Neuronal stem cell (in vitro differentiated cells): ENCODE results near the gene CERK.

Source experiments
- DNase-seq: peaks from one replicate; pipeline ENCODE4 v3.0.0-alpha.2; 2013; ENCODE audit warnings: low spot score
- H2AFZ ChIP-seq: one replicate; pipeline ENCODE4 v1.6.1; 2013; ENCODE audit warnings: mild to moderate bottlenecking, low read length, inconsistent platforms
- H2AK5ac ChIP-seq: 2 replicates; pipeline ENCODE4 v1.6.1; 2013; ENCODE audit warnings: low read depth, mild to moderate bottlenecking, inconsistent platforms, low read length, moderate library complexity, mixed read lengths
- H2BK120ac ChIP-seq: 2 replicates; pipeline ENCODE4 v1.6.1; 2013; ENCODE audit warnings: low read depth, mild to moderate bottlenecking, inconsistent platforms, low read length, moderate library complexity, mixed read lengths
- H2BK12ac ChIP-seq: one replicate; pipeline ENCODE4 v1.6.1; 2013; ENCODE audit warnings: low read length, inconsistent platforms
- H2BK15ac ChIP-seq: 2 replicates; pipeline ENCODE4 v1.6.1; 2013; ENCODE audit warnings: mild to moderate bottlenecking, low read length, inconsistent platforms, mixed read lengths
- H2BK5ac ChIP-seq: one replicate; pipeline ENCODE4 v1.6.1; 2013; ENCODE audit warnings: inconsistent platforms, mild to moderate bottlenecking, low read length, moderate library complexity
- H3K14ac ChIP-seq: one replicate; pipeline ENCODE4 v1.6.1; 2013; ENCODE audit warnings: low read length, inconsistent platforms
- H3K18ac ChIP-seq: 2 replicates; pipeline ENCODE4 v1.6.1; 2013; ENCODE audit warnings: low read length, inconsistent platforms
- H3K23ac ChIP-seq: 2 replicates; pipeline ENCODE4 v1.6.1; 2013; ENCODE audit warnings: low read depth, mild to moderate bottlenecking, mixed read lengths, low read length, inconsistent platforms; ENCODE audit not compliant: poor library complexity
- H3K27ac ChIP-seq: replicated peaks from 3 replicates; pipeline ENCODE4 v1.5.1; 2013; ENCODE audit warnings: low read length, inconsistent platforms
- H3K27me3 ChIP-seq, 3 experiments: 2 replicates each; pipeline ENCODE4 v1.6.1; 2013; ENCODE audit warnings: low read length in 3 of 3, mild to moderate bottlenecking in 2 of 3, inconsistent platforms in 1 of 3, low read depth in 1 of 3, mixed read lengths in 1 of 3, moderate library complexity in 1 of 3; ENCODE audit not compliant: control insufficient read depth in 3 of 3, insufficient read depth in 3 of 3
- H3K36me3 ChIP-seq, 2 donors: replicated peaks in 1 of 2; 2 replicates each; pipeline ENCODE4 v1.6.1; 2013; ENCODE audit warnings: low read length in 2 of 2; ENCODE audit not compliant: control insufficient read depth in 2 of 2, insufficient read depth in 2 of 2
- H3K4ac ChIP-seq: 2 replicates; pipeline ENCODE4 v1.6.1; 2013; ENCODE audit warnings: inconsistent platforms, mild to moderate bottlenecking, low read length, moderate library complexity
- H3K4me1 ChIP-seq, 2 donors: 1 replicate in 1 of 2; 2 replicates in 1 of 2; pipeline ENCODE4 v1.6.1; 2013; ENCODE audit warnings: low read length in 2 of 2, low read depth in 1 of 2; ENCODE audit not compliant: control insufficient read depth in 2 of 2, insufficient read depth in 1 of 2
- H3K4me2 ChIP-seq: one replicate; pipeline ENCODE4 v1.6.1; 2013; ENCODE audit warnings: mild to moderate bottlenecking, low read length, inconsistent platforms; ENCODE audit not compliant: insufficient read depth, poor library complexity, severe bottlenecking
- H3K4me3 ChIP-seq, 2 donors: 2 replicates each; pipeline ENCODE4 v1.5.1; 2013; ENCODE audit warnings: low read length in 2 of 2, mild to moderate bottlenecking in 2 of 2, inconsistent platforms in 1 of 2, moderate library complexity in 1 of 2
- H3K79me1 ChIP-seq: one replicate; pipeline ENCODE4 v1.6.1; 2013; ENCODE audit warnings: low read depth, mild to moderate bottlenecking, inconsistent platforms, low read length, moderate library complexity
- H3K9ac ChIP-seq: one replicate; pipeline ENCODE4 v1.6.1; 2013; ENCODE audit warnings: mild to moderate bottlenecking, low read depth, low read length, inconsistent platforms; ENCODE audit not compliant: poor library complexity
- H3K9me3 ChIP-seq, 2 donors: replicated peaks in 1 of 2; 2 replicates each; pipeline versions ENCODE3 to v1.6.1; 2013; ENCODE audit warnings: low read length in 2 of 2, mild to moderate bottlenecking in 2 of 2, inconsistent platforms in 1 of 2, low read depth in 1 of 2, mixed read lengths in 1 of 2, moderate library complexity in 1 of 2; ENCODE audit not compliant: control insufficient read depth in 2 of 2, insufficient read depth in 1 of 2
- H4K8ac ChIP-seq: one replicate; pipeline ENCODE4 v1.6.1; 2013; ENCODE audit warnings: low read depth, mild to moderate bottlenecking, inconsistent platforms, low read length, moderate library complexity
- H4K91ac ChIP-seq: one replicate; pipeline ENCODE4 v1.6.1; 2013; ENCODE audit warnings: low read length, low read depth, mild to moderate bottlenecking, inconsistent platforms; ENCODE audit not compliant: poor library complexity
- WGBS, 2 donors: extraction: QIAGEN DNeasy Blood & Tissue Kit; methylation state at CpG; one replicate each; pipeline ENCODE4 v1.1.7; 2013; ENCODE audit warnings: missing lambda C conversion rate in 2 of 2, mixed read lengths in 1 of 2; ENCODE audit not compliant: insufficient read length in 2 of 2, insufficient replicate concordance in 1 of 2; ENCODE audit errors: extremely low coverage in 2 of 2; 5-methylcytosine and 5-hydroxymethylcytosine counted together

CERK gene

DNA sequence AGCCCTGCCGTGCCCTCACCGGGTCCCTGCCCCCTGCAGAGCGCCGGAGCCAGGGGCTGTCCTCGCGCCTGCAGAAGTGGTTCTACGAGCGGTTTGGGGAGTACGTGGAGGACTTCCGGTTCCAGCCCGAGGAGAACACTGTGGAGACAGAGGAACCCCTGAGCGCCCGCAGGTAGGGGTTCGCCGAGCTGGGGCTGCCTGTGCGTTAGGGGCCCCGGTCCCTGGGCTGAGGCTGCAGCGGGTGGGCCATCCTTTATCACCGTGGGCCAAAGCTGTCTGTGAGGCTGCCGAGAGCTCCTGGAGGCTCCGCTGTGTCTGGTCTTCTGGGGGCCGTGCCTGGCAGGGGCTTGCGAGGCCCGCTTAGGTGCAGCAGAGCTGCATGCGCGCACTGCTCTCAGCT lies 75.1 kb downstream of the CERK start:
- no peak for DNase-seq
- WGBS, 2 donors, result no CpG with 5 or more reads among the region's 26 CpGs
- Histone ChIP-seq H3K79me1 (no peaks in the 10 kb centered on the region), H2AK5ac (peak overlapping the region; percentile 46), H4K91ac (no peak overlapping the region), H2BK15ac (no peak overlapping the region), H2BK12ac (no peak overlapping the region), H3K14ac (peak overlapping the region; percentile 21), H3K4me1 (no peaks in the 10 kb centered on the region), H2BK120ac (no peak overlapping the region), H4K8ac (no peak overlapping the region), H3K9me3 (no peaks in the 10 kb centered on the region), H3K27me3 (no peaks in the 10 kb centered on the region), H3K23ac (no peak overlapping the region), H3K27ac (no peak overlapping the region), H2BK5ac (peak overlapping the region; percentile 75), H3K36me3 (peaks cover 3 to 24% of the 10 kb centered on the region in 2 donors), H2AFZ (no peak overlapping the region), H3K18ac (peak overlapping the region; percentile 57), H3K4me3 (no peak overlapping the region), H3K4me2 (no peak overlapping the region), H3K9ac (no peak overlapping the region), H3K4ac (no peak overlapping the region)

DNA sequence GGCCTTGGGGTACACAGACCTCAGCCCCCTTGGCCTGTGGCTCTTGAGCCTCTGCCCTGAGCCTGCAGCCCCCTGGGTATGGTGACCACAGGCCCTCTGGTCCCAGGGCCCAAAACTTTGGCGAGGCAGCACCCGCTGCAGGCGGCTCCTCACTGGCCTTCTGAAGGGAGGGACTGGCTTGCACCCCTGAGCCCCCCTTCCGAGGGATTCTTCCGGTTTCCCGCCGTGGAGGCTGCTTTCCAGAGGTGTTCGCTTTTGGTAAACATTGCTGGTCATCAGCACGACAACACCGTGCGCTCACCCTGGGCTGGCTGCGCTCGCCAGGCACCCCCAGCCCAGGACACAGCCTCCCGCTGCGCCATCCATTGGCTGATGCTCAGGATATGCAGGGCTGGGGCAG lies 75.8 kb downstream of the CERK start:
- Histone ChIP-seq H3K18ac (peak overlapping the region; percentile 51), H3K27me3 (no peaks in the 10 kb centered on the region), H3K36me3 (peaks cover 0 to 17% of the 10 kb centered on the region in 2 donors), H3K4me1 (no peaks in the 10 kb centered on the region), H3K4me2 (no peak overlapping the region), H3K23ac (no peak overlapping the region), H3K9me3 (no peaks in the 10 kb centered on the region), H3K9ac (no peak overlapping the region), H2BK5ac (no peak overlapping the region), H2BK15ac (no peak overlapping the region), H3K79me1 (no peaks in the 10 kb centered on the region), H3K14ac (no peak overlapping the region), H2BK120ac (no peak overlapping the region), H2BK12ac (no peak overlapping the region), H4K91ac (no peak overlapping the region), H2AFZ (no peak overlapping the region), H4K8ac (no peak overlapping the region), H3K4ac (no peak overlapping the region), H3K27ac (no peak overlapping the region), H3K4me3 (no peak overlapping the region), H2AK5ac (no peak overlapping the region)
- no peak for DNase-seq
- WGBS, 2 donors, result no CpG with 5 or more reads among the region's 15 CpGs

DNA sequence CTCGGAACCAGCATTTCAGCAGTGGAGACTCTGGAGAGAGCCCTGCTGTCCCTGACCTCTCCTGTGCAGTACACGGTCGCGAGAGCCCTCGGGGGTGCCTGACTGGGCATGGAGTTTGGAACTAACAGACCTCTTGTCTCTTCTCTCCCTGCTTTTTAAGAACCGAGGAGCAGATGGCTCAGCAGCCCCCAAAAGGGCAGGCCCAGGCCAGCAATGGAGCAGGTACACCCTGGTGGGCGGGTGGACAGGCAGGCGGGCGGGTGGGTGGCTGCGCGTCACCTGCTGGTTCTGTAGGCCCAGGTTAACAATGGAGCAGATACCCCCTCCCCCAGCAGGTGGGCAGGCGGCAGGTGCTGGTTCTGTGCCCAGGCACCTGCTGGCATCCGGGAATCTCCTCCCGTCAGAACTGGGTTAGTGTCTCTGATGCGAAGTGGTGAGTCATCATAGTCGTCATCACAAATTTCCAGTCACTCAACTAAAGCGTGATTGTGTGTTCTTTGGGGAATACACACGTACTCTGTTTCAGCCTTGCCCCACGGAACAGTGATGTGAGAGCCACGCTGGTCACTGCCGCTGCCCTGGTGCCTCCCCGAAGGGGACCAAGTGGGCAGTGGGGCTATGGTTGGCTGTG lies 76.7 kb downstream of the CERK start:
- no peak overlapping the region for H4K8ac ChIP-seq
- no peak overlapping the region for H2BK5ac ChIP-seq
- no peak overlapping the region for H3K4ac ChIP-seq
- H2BK120ac ChIP-seq, result no peak overlapping the region
- no peaks in the 10 kb centered on the region for H3K27me3 ChIP-seq
- H3K4me2 ChIP-seq, result no peak overlapping the region
- H3K4me1 ChIP-seq, result no peaks in the 10 kb centered on the region
- no peak overlapping the region for H2AFZ ChIP-seq
- no peaks in the 10 kb centered on the region for H3K9me3 ChIP-seq
- no CpG with 5 or more reads among the region's 22 CpGs for WGBS, 2 donors
- H3K27ac ChIP-seq, result no peak overlapping the region
- no peak overlapping the region for H3K4me3 ChIP-seq
- H3K18ac ChIP-seq, result no peak overlapping the region
- peak overlapping the region; percentile 71 for H3K14ac ChIP-seq
- H3K23ac ChIP-seq, result peak overlapping the region; percentile 43
- H2BK12ac ChIP-seq, result no peak overlapping the region
- no peaks in the 10 kb centered on the region for H3K79me1 ChIP-seq
- DNase-seq, result no peak
- H2AK5ac ChIP-seq, result no peak overlapping the region
- peaks cover 0 to 8% of the 10 kb centered on the region in 2 donors for H3K36me3 ChIP-seq
- H2BK15ac ChIP-seq, result no peak overlapping the region
- no peak overlapping the region for H3K9ac ChIP-seq
- H4K91ac ChIP-seq, result no peak overlapping the region

DNA sequence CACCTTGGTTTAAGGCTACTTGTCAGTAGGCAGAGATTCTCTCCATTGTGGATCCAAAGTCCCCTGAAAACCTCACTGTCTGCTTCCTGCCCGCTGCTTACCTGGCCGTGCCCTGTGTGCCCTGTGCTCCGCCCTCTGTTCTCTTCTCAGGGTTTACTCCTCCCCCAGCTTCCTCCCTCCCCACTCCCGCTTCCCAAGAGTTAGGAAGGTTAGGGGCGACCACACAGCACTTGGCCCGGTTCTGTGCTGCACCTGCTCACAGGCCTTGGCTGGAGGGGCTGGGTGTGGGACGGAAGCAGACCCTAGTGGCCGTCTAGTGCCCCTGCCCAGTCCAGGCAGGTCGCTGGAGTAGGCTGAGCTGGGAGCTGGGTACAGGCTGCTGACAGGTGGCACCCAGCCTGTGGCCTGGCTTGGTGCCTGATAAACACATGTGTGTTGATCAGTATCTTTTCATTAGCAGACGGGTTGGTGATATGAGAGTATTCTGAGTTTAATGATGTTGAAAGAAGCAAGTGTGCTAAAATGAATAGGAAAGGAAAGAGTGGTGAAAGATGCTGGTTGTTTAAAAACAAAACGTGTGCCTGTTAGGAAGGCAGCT lies 77.3 kb downstream of the CERK start:
- no peak overlapping the region for H3K27ac ChIP-seq
- H3K9me3 ChIP-seq, result no peaks in the 10 kb centered on the region
- H3K4me2 ChIP-seq, result no peak overlapping the region
- H2BK12ac ChIP-seq, result no peak overlapping the region
- no peak overlapping the region for H4K8ac ChIP-seq
- H3K27me3 ChIP-seq, result no peaks in the 10 kb centered on the region
- H2BK15ac ChIP-seq, result no peak overlapping the region
- H3K79me1 ChIP-seq, result no peaks in the 10 kb centered on the region
- H2BK120ac ChIP-seq, result no peak overlapping the region
- H3K4me3 ChIP-seq, result no peak overlapping the region
- WGBS, 2 donors, result no CpG with 5 or more reads among the region's 11 CpGs
- peak overlapping the region; percentile 75 for H3K23ac ChIP-seq
- H3K4ac ChIP-seq, result no peak overlapping the region
- no peak overlapping the region for H3K14ac ChIP-seq
- H3K18ac ChIP-seq, result no peak overlapping the region
- H3K36me3 ChIP-seq, result peaks cover 0 to 6% of the 10 kb centered on the region in 2 donors
- no peak for DNase-seq
- H2AFZ ChIP-seq, result no peak overlapping the region
- H2AK5ac ChIP-seq, result no peak overlapping the region
- H3K4me1 ChIP-seq, result no peaks in the 10 kb centered on the region
- H3K9ac ChIP-seq, result no peak overlapping the region
- H4K91ac ChIP-seq, result no peak overlapping the region
- no peak overlapping the region for H2BK5ac ChIP-seq
